HG03025 (cell line): ENCODE measurements around the gene BCCIP.

Source experiments
- ATAC-seq: cut with Tn5 transposase; IDR thresholded peaks from one replicate; pipeline ENCODE4 v1.9.1; 2021; ENCODE audit warnings: mild to moderate bottlenecking, moderate library complexity; ENCODE audit not compliant: unreplicated experiment, low FRiP score

Gene BCCIP

GRCh38 chr10:125797424-125797823 is 25.9 kb upstream of the BCCIP start:
- ATAC-seq = no peak

DNA sequence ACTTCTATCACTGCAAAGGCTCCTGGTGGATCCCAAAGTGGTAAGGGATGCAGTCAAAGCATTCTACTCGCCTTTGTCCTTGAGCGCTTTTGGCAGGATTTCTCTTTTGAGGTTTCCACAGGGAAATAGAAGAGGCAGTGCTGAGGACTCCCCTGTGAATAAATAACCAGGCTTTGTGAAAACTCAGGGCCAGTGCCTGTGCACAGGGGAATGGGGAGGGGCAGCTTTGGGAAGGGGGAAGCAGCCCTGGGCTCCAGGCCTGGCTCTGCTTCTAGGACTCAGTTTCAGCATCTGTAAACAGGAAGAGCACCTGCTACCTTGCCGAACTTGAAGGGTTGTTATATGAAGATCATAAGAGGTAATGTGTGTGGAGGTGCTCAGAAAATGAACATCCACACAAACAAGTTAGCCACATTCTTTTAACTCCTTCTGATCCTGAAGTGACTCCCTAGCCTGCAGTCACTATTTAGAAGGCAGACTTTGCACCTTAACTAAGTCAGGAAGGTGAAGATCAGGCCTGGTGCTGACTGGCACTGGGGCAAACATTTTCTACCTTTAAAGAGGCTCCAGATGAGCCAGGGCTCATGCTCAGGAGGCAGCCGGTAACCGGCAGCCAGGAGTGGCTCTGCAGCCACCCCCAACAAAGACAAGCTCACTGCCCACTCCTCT is 25.2 kb upstream of the BCCIP start:
- ATAC-seq = no peak

GRCh38 chr10:125799451-125800182 is 23.7 kb upstream of the BCCIP start:
- no peak for ATAC-seq

DNA sequence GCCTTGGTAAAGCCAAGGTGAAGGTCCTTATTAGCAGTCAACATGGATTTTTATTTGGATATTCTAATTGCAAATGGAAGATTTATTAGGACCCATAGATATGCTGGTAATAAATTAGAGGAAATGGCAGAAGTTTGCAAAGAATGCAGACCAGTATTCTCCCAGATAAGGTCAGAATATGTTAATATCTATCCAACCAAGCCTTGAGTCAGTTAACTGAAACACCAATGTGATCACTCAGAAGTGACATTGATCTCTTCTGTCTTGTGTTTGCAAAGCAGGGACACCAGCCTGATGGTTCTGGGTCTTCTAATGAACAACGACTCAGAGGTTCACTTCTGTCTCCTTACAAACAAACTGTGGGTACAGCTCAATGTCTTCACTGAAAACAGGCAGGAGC is 21.8 kb upstream of the BCCIP start:
- ATAC-seq = no peak

DNA sequence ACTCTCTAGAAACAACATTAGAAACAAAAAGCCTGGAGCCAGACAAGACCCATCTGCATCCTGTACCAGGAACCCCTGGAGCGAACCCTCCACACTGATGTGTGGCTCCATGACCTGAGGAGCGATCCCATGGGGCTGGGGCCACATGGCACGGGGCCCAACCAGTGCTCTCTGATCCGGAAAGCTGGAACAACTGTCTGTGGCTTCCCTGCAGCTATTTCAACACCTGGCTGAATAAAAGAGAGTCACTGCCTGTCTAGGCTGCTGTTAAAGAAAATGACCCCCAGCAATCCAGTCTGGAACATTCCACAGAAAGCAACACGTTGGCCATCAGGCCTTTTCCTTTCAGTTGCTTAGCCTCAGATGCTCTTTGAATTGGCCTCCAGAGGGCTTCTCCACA is 21.2 kb upstream of the BCCIP start:
- no peak for ATAC-seq

DNA sequence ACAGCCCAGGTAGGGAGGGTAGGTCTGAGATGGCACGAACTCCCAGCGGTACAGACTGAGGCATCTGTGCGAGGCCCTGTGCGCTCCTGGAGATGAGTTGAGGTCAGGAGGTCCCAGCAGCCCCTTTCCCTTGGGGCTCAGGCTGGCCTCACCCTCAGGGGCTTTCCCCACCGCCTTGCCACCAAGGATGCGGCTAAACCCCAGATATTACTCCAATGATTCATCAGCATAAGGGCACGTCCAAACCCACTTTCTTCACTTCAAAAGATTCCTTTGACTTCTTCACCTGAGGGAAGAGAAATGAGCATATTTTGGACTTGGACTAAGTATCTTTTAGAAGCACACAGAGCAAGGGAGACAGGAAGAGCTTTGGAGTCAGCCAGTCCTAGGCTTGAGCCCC is 20.6 kb upstream of the BCCIP start:
- no peak for ATAC-seq

GRCh38 chr10:125808047-125808446 is 15.3 kb upstream of the BCCIP start:
- no peak for ATAC-seq

DNA sequence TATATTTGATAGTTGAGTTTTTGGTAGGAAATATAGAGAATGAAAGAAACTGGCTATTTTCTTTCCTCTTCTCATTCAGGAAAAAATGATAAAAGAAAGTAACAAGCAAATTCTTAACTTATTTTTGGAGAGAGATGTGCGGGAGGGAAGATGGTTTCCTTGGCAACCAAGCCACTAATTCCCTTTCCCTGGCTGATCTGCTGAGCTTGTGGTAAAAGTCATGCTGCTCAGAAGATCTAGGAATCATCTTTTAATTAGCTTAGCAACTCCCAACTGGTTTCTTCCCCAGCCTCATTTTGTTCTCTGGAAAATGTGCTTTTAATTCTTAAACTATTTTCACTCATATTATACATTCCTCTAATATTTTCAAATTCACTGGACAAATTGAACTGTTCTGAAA is 12.1 kb upstream of the BCCIP start:
- ATAC-seq = no peak

GRCh38 chr10:125812128-125812750 is 11.1 kb upstream of the BCCIP start:
- ATAC-seq = no peak

DNA sequence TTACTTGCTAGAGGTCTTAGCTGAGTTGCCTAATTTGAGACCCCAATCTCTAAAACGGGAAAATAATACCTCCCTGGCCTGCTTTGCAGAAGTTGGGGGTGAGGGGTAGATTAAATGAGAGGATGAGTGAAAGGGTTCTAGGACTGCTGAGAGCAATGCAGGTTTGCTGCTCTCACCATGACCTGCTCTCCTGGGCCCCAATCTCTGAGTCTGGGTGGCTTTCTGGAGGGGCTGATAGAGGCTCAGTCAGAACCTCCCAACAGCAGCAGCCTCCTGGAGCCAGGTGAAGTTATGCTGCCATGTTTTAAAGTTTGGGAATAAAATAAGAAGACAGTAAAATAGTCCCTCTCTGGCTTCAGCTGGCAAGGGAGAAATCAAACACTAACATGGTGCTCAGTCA is 7.6 kb upstream of the BCCIP start:
- ATAC-seq = no peak

DNA sequence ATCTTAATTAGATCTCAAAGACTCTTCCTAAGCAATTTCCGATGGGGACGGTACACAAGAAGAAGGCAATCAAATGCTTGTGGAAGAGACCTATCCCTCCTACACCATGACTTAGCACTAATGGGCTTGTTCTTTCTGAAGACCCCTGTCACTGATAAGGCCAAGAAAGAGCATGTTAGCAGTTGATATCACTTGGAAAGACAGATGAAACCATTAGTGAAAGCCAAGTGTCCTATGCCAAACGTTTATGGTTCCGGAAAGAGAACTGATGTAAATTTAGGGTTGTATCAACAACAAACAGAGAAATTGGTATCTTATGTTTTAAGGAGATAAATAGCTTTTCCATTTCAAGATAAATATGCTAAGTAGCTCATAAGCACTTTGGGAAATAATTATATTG is 6.8 kb upstream of the BCCIP start:
- ATAC-seq = no peak

DNA sequence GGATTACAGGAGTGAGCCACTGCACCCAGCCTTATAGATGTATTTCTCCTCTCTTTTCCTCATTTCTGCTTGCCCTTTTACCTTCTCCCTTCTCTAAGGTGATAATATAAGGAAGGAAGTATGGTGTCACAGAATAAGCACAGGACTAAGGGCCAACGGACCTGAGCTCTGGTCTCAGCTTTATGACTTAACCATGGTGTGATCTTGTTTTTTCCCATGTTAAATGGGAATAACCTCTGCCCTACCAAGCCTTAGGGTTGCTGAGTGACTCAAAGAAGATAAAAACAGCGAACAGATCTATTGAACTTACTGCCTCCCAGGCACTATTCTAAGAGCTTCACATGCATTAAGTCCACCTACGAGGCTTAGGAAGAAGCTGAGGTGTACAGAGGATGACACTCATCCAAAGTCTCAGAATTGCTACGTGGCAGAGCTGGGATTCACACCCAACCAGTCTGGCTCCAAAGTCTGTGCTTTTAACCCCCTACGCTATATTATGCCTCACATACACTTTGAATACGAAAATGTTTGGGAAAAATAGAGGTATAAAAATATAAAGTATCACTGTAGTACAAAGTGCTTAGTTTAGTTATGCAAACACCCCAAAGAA is 5.9 kb upstream of the BCCIP start:
- no peak for ATAC-seq

- ATAC-seq = no peak
These were observed 2.6 kb upstream of the BCCIP start for GRCh38 chr10:125820701-125821100.

GRCh38 chr10:125823663-125824251 is 411 bp downstream of the BCCIP start:
- ATAC-seq = peak; percentile 9

- no peak for ATAC-seq
These were observed 1.4 kb downstream of the BCCIP start for GRCh38 chr10:125824736-125825135.

DNA sequence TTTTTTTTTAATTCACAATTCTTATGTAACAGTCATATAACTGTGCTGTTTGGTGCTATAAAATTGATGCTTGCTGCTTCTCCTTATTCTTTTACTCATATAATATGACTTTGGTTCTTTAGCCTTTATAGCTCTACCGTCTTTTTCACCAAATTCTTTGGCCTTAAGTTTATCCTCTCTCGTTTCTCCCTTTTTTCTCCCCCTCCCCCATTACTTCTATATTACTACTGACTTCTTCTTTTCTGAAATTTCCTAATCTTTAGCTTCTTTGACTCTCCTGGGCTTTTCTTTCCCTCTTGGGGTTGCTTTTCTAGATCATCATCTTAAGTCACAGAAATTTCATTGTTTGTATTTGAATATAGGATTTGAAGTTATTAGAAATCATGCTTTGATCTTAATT is 3.8 kb downstream of the BCCIP start:
- ATAC-seq = no peak

DNA sequence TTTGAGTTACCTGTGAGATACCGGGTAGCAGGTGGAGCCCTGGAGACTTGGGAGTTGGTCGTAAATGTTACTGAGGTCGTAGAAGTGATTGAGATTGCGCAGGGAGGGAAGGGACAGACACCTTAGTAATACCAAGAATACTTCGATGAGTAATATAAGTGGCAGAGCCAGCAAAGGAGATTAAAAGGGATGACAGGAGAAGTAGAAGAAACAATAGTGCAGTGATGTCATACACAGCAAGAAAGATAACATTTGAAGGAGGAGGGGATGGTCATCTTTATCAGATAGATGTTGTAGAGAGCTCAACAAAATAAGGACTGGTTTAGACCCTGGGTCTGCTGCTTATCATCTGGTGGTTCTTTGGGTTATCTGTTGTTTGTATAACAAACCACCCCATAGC is 5.0 kb downstream of the BCCIP start:
- ATAC-seq = no peak

GRCh38 chr10:125836746-125837145 is 13.4 kb downstream of the BCCIP start:
- ATAC-seq = no peak

- ATAC-seq = no peak
These were observed 15.6 kb downstream of the BCCIP start for GRCh38 chr10:125838802-125839575.

GRCh38 chr10:125840406-125840805 is 17.1 kb downstream of the BCCIP start:
- ATAC-seq = no peak
